OCI-LY1 (cell line): ENCODE data around the gene SURF2.

Experiments used
- EZH2 ChIP-seq: fragments of 200-600 bp; sonication (generic), shearing (Covaris generic); IDR thresholded peaks from 2 replicates; pipeline ENCODE4 v1.8.0; 2017; ENCODE audit warnings: borderline replicate concordance, mixed run types, mild to moderate bottlenecking, antibody characterized with exemption, low read length, moderate library complexity, mixed read lengths
- TF ChIP-seq, protein P1 (sequence below): fragments of 200-600 bp; sonication (generic), shearing (Covaris generic); IDR thresholded peaks from 2 replicates; pipeline ENCODE4 v1.5.1; 2017; ENCODE audit warnings: mild to moderate bottlenecking, antibody characterized with exemption, low read length, moderate library complexity, mixed read lengths

DNA sequence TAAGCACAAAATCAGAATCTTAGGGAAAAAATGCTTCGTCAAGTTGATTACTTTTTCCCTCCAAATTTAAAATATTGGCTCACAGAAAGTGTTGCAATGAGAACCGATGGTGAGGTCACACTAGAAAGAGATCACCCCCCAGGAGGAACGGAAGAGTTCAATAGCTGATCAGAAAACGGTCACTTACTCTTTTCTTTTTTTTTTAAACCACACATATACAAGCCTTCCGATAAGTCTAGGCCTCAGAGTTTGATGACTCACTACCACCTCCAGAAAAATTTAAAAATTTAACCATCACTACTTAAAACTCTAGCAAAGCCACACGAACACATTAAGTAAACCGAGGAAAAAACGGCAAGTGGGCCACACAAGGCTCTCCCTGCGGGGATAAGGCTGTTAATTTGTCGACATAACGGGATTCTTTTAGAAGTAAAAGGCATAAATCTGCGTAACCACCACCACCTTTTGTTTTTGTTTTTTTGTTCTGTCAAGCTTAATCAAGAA lies 18.3 kb downstream of the SURF2 start:
- TF ChIP-seq, protein P1, sequence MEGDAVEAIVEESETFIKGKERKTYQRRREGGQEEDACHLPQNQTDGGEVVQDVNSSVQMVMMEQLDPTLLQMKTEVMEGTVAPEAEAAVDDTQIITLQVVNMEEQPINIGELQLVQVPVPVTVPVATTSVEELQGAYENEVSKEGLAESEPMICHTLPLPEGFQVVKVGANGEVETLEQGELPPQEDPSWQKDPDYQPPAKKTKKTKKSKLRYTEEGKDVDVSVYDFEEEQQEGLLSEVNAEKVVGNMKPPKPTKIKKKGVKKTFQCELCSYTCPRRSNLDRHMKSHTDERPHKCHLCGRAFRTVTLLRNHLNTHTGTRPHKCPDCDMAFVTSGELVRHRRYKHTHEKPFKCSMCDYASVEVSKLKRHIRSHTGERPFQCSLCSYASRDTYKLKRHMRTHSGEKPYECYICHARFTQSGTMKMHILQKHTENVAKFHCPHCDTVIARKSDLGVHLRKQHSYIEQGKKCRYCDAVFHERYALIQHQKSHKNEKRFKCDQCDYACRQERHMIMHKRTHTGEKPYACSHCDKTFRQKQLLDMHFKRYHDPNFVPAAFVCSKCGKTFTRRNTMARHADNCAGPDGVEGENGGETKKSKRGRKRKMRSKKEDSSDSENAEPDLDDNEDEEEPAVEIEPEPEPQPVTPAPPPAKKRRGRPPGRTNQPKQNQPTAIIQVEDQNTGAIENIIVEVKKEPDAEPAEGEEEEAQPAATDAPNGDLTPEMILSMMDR = no peak
- TF ChIP-seq EZH2 = no peak
